Measurements from ENCODE around the gene PRIMA1.

The PRIMA1 gene

GRCh38 chr14:93708311-93708734, 80.0 kb downstream of the PRIMA1 start:
- no peaks in the 10 kb centered on the region for H3K36me3 ChIP-seq (ENCODE audit: insufficient read depth, low read length)
- no peaks in the 10 kb centered on the region for H3K9me3 ChIP-seq (ENCODE audit: insufficient read depth, low read depth, low read length)
- H3K4me1 ChIP-seq (ENCODE audit: insufficient read depth, low read length) = peaks cover 13% of the 10 kb centered on the region
- WGBS = 94% methylated on average over 6 of the region's 6 CpGs
- H3K9ac ChIP-seq (ENCODE audit: low read depth, low read length) = no peak overlapping the region
- no peak overlapping the region for H3K4me3 ChIP-seq (ENCODE audit: low read length)
- H3K27ac ChIP-seq (ENCODE audit: low read depth, low read length) = no peak overlapping the region
- H3K27me3 ChIP-seq (ENCODE audit: insufficient read depth, low read length) = no peaks in the 10 kb centered on the region

GRCh38 chr14:93707475-93707874, 80.8 kb downstream of the PRIMA1 start:
- no peak overlapping the region for H3K9ac ChIP-seq (ENCODE audit: low read depth, low read length)
- no peaks in the 10 kb centered on the region for H3K9me3 ChIP-seq (ENCODE audit: insufficient read depth, low read depth, low read length)
- no peak overlapping the region for H3K4me3 ChIP-seq (ENCODE audit: low read length)
- H3K36me3 ChIP-seq (ENCODE audit: insufficient read depth, low read length) = no peaks in the 10 kb centered on the region
- no peaks in the 10 kb centered on the region for H3K27me3 ChIP-seq (ENCODE audit: insufficient read depth, low read length)
- no peak overlapping the region for H3K27ac ChIP-seq (ENCODE audit: low read depth, low read length)
- 94% methylated on average over 2 of the region's 3 CpGs for WGBS
- peaks cover 4% of the 10 kb centered on the region for H3K4me1 ChIP-seq (ENCODE audit: insufficient read depth, low read length)

GRCh38 chr14:93706360-93706955, 81.8 kb downstream of the PRIMA1 start:
- Histone ChIP-seq H3K9ac (ENCODE audit: low read depth, low read length) (no peak overlapping the region), H3K27ac (ENCODE audit: low read depth, low read length) (no peak overlapping the region), H3K4me1 (ENCODE audit: insufficient read depth, low read length) (no peaks in the 10 kb centered on the region), H3K27me3 (ENCODE audit: insufficient read depth, low read length) (no peaks in the 10 kb centered on the region), H3K36me3 (ENCODE audit: insufficient read depth, low read length) (no peaks in the 10 kb centered on the region), H3K4me3 (ENCODE audit: low read length) (no peak overlapping the region), H3K9me3 (ENCODE audit: insufficient read depth, low read depth, low read length) (no peaks in the 10 kb centered on the region)
- 92% methylated on average over 21 of the region's 21 CpGs for WGBS

- no peaks in the 10 kb centered on the region for H3K36me3 ChIP-seq (ENCODE audit: insufficient read depth, low read length)
- no peaks in the 10 kb centered on the region for H3K9me3 ChIP-seq (ENCODE audit: insufficient read depth, low read depth, low read length)
- no peak overlapping the region for H3K9ac ChIP-seq (ENCODE audit: low read depth, low read length)
- WGBS = 93% methylated on average over 15 of the region's 15 CpGs
- H3K4me1 ChIP-seq (ENCODE audit: insufficient read depth, low read length) = no peaks in the 10 kb centered on the region
- no peak overlapping the region for H3K4me3 ChIP-seq (ENCODE audit: low read length)
- H3K27ac ChIP-seq (ENCODE audit: low read depth, low read length) = no peak overlapping the region
- no peaks in the 10 kb centered on the region for H3K27me3 ChIP-seq (ENCODE audit: insufficient read depth, low read length)
Observed at GRCh38 chr14:93705513-93706156, 82.7 kb downstream of the PRIMA1 start.

GRCh38 chr14:93703941-93704340, 84.3 kb downstream of the PRIMA1 start:
- Histone ChIP-seq H3K4me1 (ENCODE audit: insufficient read depth, low read length) (no peaks in the 10 kb centered on the region), H3K27me3 (ENCODE audit: insufficient read depth, low read length) (no peaks in the 10 kb centered on the region), H3K9me3 (ENCODE audit: insufficient read depth, low read depth, low read length) (peaks cover 3% of the 10 kb centered on the region; the same call in 1 of the 2 replicates), H3K4me3 (ENCODE audit: low read length) (no peak overlapping the region), H3K36me3 (ENCODE audit: insufficient read depth, low read length) (no peaks in the 10 kb centered on the region), H3K27ac (ENCODE audit: low read depth, low read length) (no peak overlapping the region), H3K9ac (ENCODE audit: low read depth, low read length) (no peak overlapping the region)
- 95% methylated on average over 6 of the region's 6 CpGs for WGBS

- 91% methylated on average over 6 of the region's 6 CpGs for WGBS
- Histone ChIP-seq H3K9ac (ENCODE audit: low read depth, low read length) (no peak overlapping the region), H3K4me3 (ENCODE audit: low read length) (no peak overlapping the region), H3K27ac (ENCODE audit: low read depth, low read length) (no peak overlapping the region), H3K9me3 (ENCODE audit: insufficient read depth, low read depth, low read length) (peaks cover 5% of the 10 kb centered on the region; the same call in 1 of the 2 replicates), H3K4me1 (ENCODE audit: insufficient read depth, low read length) (no peaks in the 10 kb centered on the region), H3K27me3 (ENCODE audit: insufficient read depth, low read length) (no peaks in the 10 kb centered on the region), H3K36me3 (ENCODE audit: insufficient read depth, low read length) (no peaks in the 10 kb centered on the region)
Observed at GRCh38 chr14:93702946-93703345, 85.3 kb downstream of the PRIMA1 start.

- H3K4me3 ChIP-seq (ENCODE audit: low read length) = no peak overlapping the region
Observed at GRCh38 chr14:93701562-93701961, 86.7 kb downstream of the PRIMA1 start.

GRCh38 chr14:93700928-93701327, 87.4 kb downstream of the PRIMA1 start:
- Histone ChIP-seq H3K27ac (ENCODE audit: low read depth, low read length) (no peak overlapping the region), H3K27me3 (ENCODE audit: insufficient read depth, low read length) (no peaks in the 10 kb centered on the region), H3K9ac (ENCODE audit: low read depth, low read length) (no peak overlapping the region), H3K4me1 (ENCODE audit: insufficient read depth, low read length) (no peaks in the 10 kb centered on the region), H3K36me3 (ENCODE audit: insufficient read depth, low read length) (no peaks in the 10 kb centered on the region), H3K4me3 (ENCODE audit: low read length) (no peak overlapping the region), H3K9me3 (ENCODE audit: insufficient read depth, low read depth, low read length) (peaks cover 10% of the 10 kb centered on the region; the same call in 1 of the 2 replicates)

More at GRCh38 chr14:93701562-93701961, 86.7 kb downstream of the PRIMA1 start:
- Histone ChIP-seq H3K9ac (ENCODE audit: low read depth, low read length) (no peak overlapping the region), H3K27ac (ENCODE audit: low read depth, low read length) (no peak overlapping the region), H3K9me3 (ENCODE audit: insufficient read depth, low read depth, low read length) (peaks cover 10% of the 10 kb centered on the region; the same call in 1 of the 2 replicates), H3K4me1 (ENCODE audit: insufficient read depth, low read length) (no peaks in the 10 kb centered on the region), H3K36me3 (ENCODE audit: insufficient read depth, low read length) (no peaks in the 10 kb centered on the region), H3K27me3 (ENCODE audit: insufficient read depth, low read length) (no peaks in the 10 kb centered on the region)
- WGBS = 87% methylated on average over 2 of the region's 2 CpGs

GRCh38 chr14:93693914-93694313, 94.4 kb downstream of the PRIMA1 start:
- Histone ChIP-seq H3K27ac (ENCODE audit: low read depth, low read length) (peak overlapping the region; percentile 79), H3K9me3 (ENCODE audit: insufficient read depth, low read depth, low read length) (peaks cover 7% of the 10 kb centered on the region; the same call in 1 of the 2 replicates), H3K27me3 (ENCODE audit: insufficient read depth, low read length) (no peaks in the 10 kb centered on the region), H3K4me1 (ENCODE audit: insufficient read depth, low read length) (peaks cover 38% of the 10 kb centered on the region), H3K4me3 (ENCODE audit: low read length) (no peak overlapping the region), H3K36me3 (ENCODE audit: insufficient read depth, low read length) (no peaks in the 10 kb centered on the region), H3K9ac (ENCODE audit: low read depth, low read length) (peak overlapping the region; percentile 18; the same call in 1 of the 2 replicates)
- WGBS = 40% methylated on average over 5 of the region's 6 CpGs

- WGBS = 87% methylated on average over 16 of the region's 16 CpGs
- no peaks in the 10 kb centered on the region for H3K27me3 ChIP-seq (ENCODE audit: insufficient read depth, low read length)
- H3K36me3 ChIP-seq (ENCODE audit: insufficient read depth, low read length) = no peaks in the 10 kb centered on the region
Observed at GRCh38 chr14:93691042-93691780, 97.1 kb downstream of the PRIMA1 start.

GRCh38 chr14:93690146-93690545, 98.1 kb downstream of the PRIMA1 start:
- H3K9me3 ChIP-seq (ENCODE audit: insufficient read depth, low read depth, low read length) = no peaks in the 10 kb centered on the region
- H3K27ac ChIP-seq (ENCODE audit: low read depth, low read length) = no peak overlapping the region
- H3K27me3 ChIP-seq (ENCODE audit: insufficient read depth, low read length) = no peaks in the 10 kb centered on the region
- no peaks in the 10 kb centered on the region for H3K36me3 ChIP-seq (ENCODE audit: insufficient read depth, low read length)
- no peak overlapping the region for H3K9ac ChIP-seq (ENCODE audit: low read depth, low read length)
- H3K4me3 ChIP-seq (ENCODE audit: low read length) = no peak overlapping the region
- WGBS = 69% methylated on average over 4 of the region's 6 CpGs
- H3K4me1 ChIP-seq (ENCODE audit: insufficient read depth, low read length) = peaks cover 71% of the 10 kb centered on the region

More at GRCh38 chr14:93691042-93691780, 97.1 kb downstream of the PRIMA1 start:
- Histone ChIP-seq H3K4me3 (ENCODE audit: low read length) (no peak overlapping the region), H3K9me3 (ENCODE audit: insufficient read depth, low read depth, low read length) (no peaks in the 10 kb centered on the region), H3K4me1 (ENCODE audit: insufficient read depth, low read length) (peaks cover 63% of the 10 kb centered on the region), H3K9ac (ENCODE audit: low read depth, low read length) (no peak overlapping the region), H3K27ac (ENCODE audit: low read depth, low read length) (no peak overlapping the region)

Measured in HUES64 (cell line).